CD4-positive, alpha-beta T cell (primary cell): ENCODE data around the gene LCN12. TPM values are rescaled to one million over a fixed set of nuclear protein-coding genes. Genes with fewer than 3 reads are reported as not detected.

Source experiments
- ATAC-seq: fragments of 200-7000 bp; cut with Tn5 transposase; one replicate; pipeline ENCODE4 v1.10.0; 2022; ENCODE audit warnings: mild to moderate bottlenecking; ENCODE audit not compliant: poor library complexity
- CTCF ChIA-PET: fragments of 350-600 bp; sonication (Branson Sonifier 250); formaldehyde crosslinking; loops from one replicate; lab custom pipeline; 2021; ENCODE audit warnings: antibody characterized with exemption, inconsistent platforms; lab: Charles Lee
- POLR2A ChIA-PET: fragments of 350-600 bp; sonication (Branson Sonifier 250); formaldehyde crosslinking; loops from one replicate; lab custom pipeline; 2021; ENCODE audit warnings: antibody characterized with exemption, inconsistent platforms; lab: Charles Lee
- DNase-seq, 14 experiments: peaks; one replicate each; pipeline ENCODE4 v3.0.0-alpha.2; 2013 to 2020; ENCODE audit warnings: mixed read lengths in 2 of 14
- H3K27ac ChIP-seq, 2 donors: one replicate each; pipeline versions ENCODE4 v1.5.1 to v1.7.0; 2013; ENCODE audit warnings: low read length in 2 of 2, low read depth in 1 of 2, mild to moderate bottlenecking in 1 of 2
- H3K27me3 ChIP-seq, 2 experiments: 1 replicate in 1 of 2; 2 replicates in 1 of 2; pipeline versions ENCODE4 v1.6.1 to v1.7.0; 2013; ENCODE audit warnings: low read length in 2 of 2, control low read depth in 1 of 2, mild to moderate bottlenecking in 1 of 2, moderate library complexity in 1 of 2; ENCODE audit not compliant: insufficient read depth in 2 of 2, control insufficient read depth in 1 of 2
- H3K36me3 ChIP-seq: one replicate; pipeline ENCODE4 v1.6.1; 2013; ENCODE audit warnings: low read length, control low read depth; ENCODE audit not compliant: insufficient read depth
- H3K4me1 ChIP-seq: one replicate; pipeline ENCODE4 v1.6.1; 2013; ENCODE audit warnings: low read length, control low read depth; ENCODE audit not compliant: insufficient read depth
- H3K4me3 ChIP-seq: one replicate; pipeline ENCODE4 v1.5.1; 2013; ENCODE audit warnings: mild to moderate bottlenecking, low read length, moderate library complexity
- H3K9me3 ChIP-seq, 2 experiments: 1 replicate in 1 of 2; 2 replicates in 1 of 2; pipeline versions ENCODE4 v1.6.1 to v1.7.0; 2013; ENCODE audit warnings: low read length in 2 of 2, mild to moderate bottlenecking in 2 of 2, control low read depth in 1 of 2, moderate library complexity in 1 of 2; ENCODE audit not compliant: control insufficient read depth in 1 of 2, insufficient read depth in 1 of 2
- H3K27ac Mint-ChIP-seq: one replicate; pipeline ENCODE4 v1.8.0; 2020; ENCODE audit warnings: mixed read lengths
- H3K27me3 Mint-ChIP-seq: one replicate; pipeline ENCODE4 v1.8.0; 2021; ENCODE audit warnings: mixed read lengths
- H3K36me3 Mint-ChIP-seq: one replicate; pipeline ENCODE4 v1.8.0; 2021; ENCODE audit warnings: low read depth, mixed read lengths
- H3K4me1 Mint-ChIP-seq: one replicate; pipeline ENCODE4 v1.8.0; 2021; ENCODE audit warnings: low read depth, mixed read lengths
- H3K4me3 Mint-ChIP-seq: one replicate; pipeline ENCODE4 v1.8.0; 2020; ENCODE audit warnings: mild to moderate bottlenecking, mixed read lengths
- H3K9me3 Mint-ChIP-seq: one replicate; pipeline ENCODE4 v1.8.0; 2020; ENCODE audit warnings: mixed read lengths
- CTCF ChIP-seq: fragments of 200-600 bp; IDR thresholded peaks from one replicate; pipeline ENCODE4 v1.8.0; 2022; ENCODE audit warnings: antibody characterized with exemption, mild to moderate bottlenecking
- intact Hi-C, 2 experiments: fragments of 100-400 bp; cut with DNase I in 1 of 2; cut with micrococcal nuclease in 1 of 2; formaldehyde crosslinking; loops; one replicate each; pipeline versions ENCODE4 v1.15.1 to v1.9.0; 2023 to 2025; cut with DNase I, micrococcal nuclease
- total RNA-seq, 174 experiments: library from RNA in 2 of 174; stranded (reverse) in 2 of 174; gene quantifications; one replicate each; pipeline ENCODE4 v1.2.3 and lab custom pipeline; 2021 to 2026

Gene LCN12
- total RNA-seq, 2 experiments from 2014 or later, result 1.3 to 1.5 TPM

GRCh38 chr9:136930014-136930413 is 22.1 kb upstream of the LCN12 start:
- no peak for ATAC-seq
- Histone ChIP-seq H3K9me3 (no peaks in the 10 kb centered on the region), H3K27ac (no peak overlapping the region), H3K27me3 (no peaks in the 10 kb centered on the region), H3K4me3 (no peak overlapping the region), H3K36me3 (peaks cover 12% of the 10 kb centered on the region), H3K4me1 (no peaks in the 10 kb centered on the region)
- DNase-seq, result no peak
- Mint-ChIP-seq H3K27ac (no peak overlapping the region), H3K4me1 (no peaks in the 10 kb centered on the region), H3K36me3 (peaks cover 11% of the 10 kb centered on the region), H3K4me3 (no peak overlapping the region), H3K27me3 (no peaks in the 10 kb centered on the region), H3K9me3 (no peaks in the 10 kb centered on the region)
- no peak for TF ChIP-seq CTCF
- ChIA-PET CTCF (interaction anchor here (1.0 kb wide), 1 partner anchor 88 kb away, joined by 3 read pairs; the partner anchor contains the start of gene AJM1), POLR2A (no interaction called here)
- intact Hi-C loops, result no loop called here

GRCh38 chr9:136931611-136932130 is 20.4 kb upstream of the LCN12 start:
- Histone ChIP-seq H3K36me3 (no peaks in the 10 kb centered on the region), H3K27me3 (no peaks in the 10 kb centered on the region), H3K9me3 (no peaks in the 10 kb centered on the region), H3K27ac (no peak overlapping the region), H3K4me3 (no peak overlapping the region), H3K4me1 (no peaks in the 10 kb centered on the region)
- H3K36me3 Mint-ChIP-seq, result peaks cover 10% of the 10 kb centered on the region
- CTCF ChIA-PET, result interaction anchor here (0.7 kb wide), 1 partner anchor 257 kb away, joined by 5 read pairs; the partner anchor contains the start of genes ANAPC2 and SSNA1
- DNase-seq, result no peak
- intact Hi-C loops, result no loop called here
- H3K27ac Mint-ChIP-seq, result no peak overlapping the region
- no peak overlapping the region for H3K4me3 Mint-ChIP-seq
- POLR2A ChIA-PET, result interaction anchor here (0.7 kb wide), 1 partner anchor 121 kb away, joined by 3 read pairs; no protein-coding TSS in a partner anchor
- no peaks in the 10 kb centered on the region for H3K9me3 Mint-ChIP-seq
- H3K27me3 Mint-ChIP-seq, result no peaks in the 10 kb centered on the region
- no peak for ATAC-seq
- no peaks in the 10 kb centered on the region for H3K4me1 Mint-ChIP-seq
- TF ChIP-seq CTCF, result no peak

- Histone ChIP-seq H3K36me3 (no peaks in the 10 kb centered on the region), H3K9me3 (peaks cover 0 to 11% of the 10 kb centered on the region in 2 experiments), H3K4me1 (no peaks in the 10 kb centered on the region), H3K27ac (no peak overlapping the region), H3K4me3 (no peak overlapping the region), H3K27me3 (no peaks in the 10 kb centered on the region)
- ChIA-PET POLR2A (no interaction called here), CTCF (no interaction called here)
- Mint-ChIP-seq H3K9me3 (no peaks in the 10 kb centered on the region), H3K27me3 (no peaks in the 10 kb centered on the region), H3K4me3 (no peak overlapping the region), H3K27ac (no peak overlapping the region), H3K36me3 (peaks cover 5% of the 10 kb centered on the region), H3K4me1 (no peaks in the 10 kb centered on the region)
- ATAC-seq (no peak), DNase-seq (no peak)
- no peak for TF ChIP-seq CTCF
- intact Hi-C loops, result no loop called here
These were observed 17.8 kb upstream of the LCN12 start for GRCh38 chr9:136934277-136934676.
